B cell (primary cell): ENCODE data around the gene SERPINB6.

Experiments
- CTCF ChIP-seq: fragments of 200-600 bp; IDR thresholded peaks from one replicate; pipeline ENCODE4 v1.8.0; 2022; ENCODE audit warnings: antibody characterized with exemption, mild to moderate bottlenecking
- EZH2 ChIP-seq: IDR thresholded peaks from 2 replicates; pipeline ENCODE4 v1.6.1; 2012; ENCODE audit warnings: borderline replicate concordance, low read depth, mild to moderate bottlenecking, moderate library complexity, low read length; ENCODE audit not compliant: insufficient read depth, poor library complexity, severe bottlenecking

- TF ChIP-seq CTCF (no peak), EZH2 (no peak)
Measured at GRCh38 chr6:2940851-2941250, 30.5 kb downstream of the SERPINB6 start.
